Hepatocyte (in vitro differentiated cells): ENCODE data around the gene GALNT1.

ENCODE experiments used
- EZH2phosphoT487 ChIP-seq: fragments of 200-600 bp; sonication (generic); IDR thresholded peaks from one replicate; pipeline ENCODE4 v1.6.1; 2018; ENCODE audit warnings: antibody characterized with exemption, mild to moderate bottlenecking, low read depth, moderate library complexity; ENCODE audit not compliant: unreplicated experiment, severe bottlenecking
- TF ChIP-seq, protein P1 (sequence below): fragments of 200-600 bp; sonication (generic); IDR thresholded peaks from 2 replicates; pipeline ENCODE4 v1.5.1; 2016; ENCODE audit warnings: antibody characterized with exemption, mild to moderate bottlenecking; ENCODE audit not compliant: poor library complexity

DNA sequence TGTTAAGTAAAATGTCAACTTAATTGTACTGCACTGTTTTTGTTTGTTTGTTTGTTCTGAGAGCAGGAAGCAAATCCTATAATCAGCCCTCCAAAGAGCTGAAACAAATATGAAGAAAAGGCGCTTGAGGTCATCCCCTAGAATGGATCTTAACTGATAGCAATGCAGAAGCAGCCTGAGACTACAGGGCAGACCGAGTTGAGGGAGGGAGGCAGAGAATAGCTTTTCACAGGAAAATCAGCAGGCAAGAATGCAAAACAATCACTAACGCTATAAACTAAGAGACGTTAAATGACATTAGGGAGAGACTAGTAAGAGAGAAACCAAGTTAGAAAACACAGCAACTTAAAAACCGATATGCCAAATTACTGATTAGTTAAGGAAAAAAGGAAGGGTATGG lies 37.2 kb downstream of the GALNT1 start:
- TF ChIP-seq EZH2phosphoT487, result no peak
- TF ChIP-seq, protein P1, sequence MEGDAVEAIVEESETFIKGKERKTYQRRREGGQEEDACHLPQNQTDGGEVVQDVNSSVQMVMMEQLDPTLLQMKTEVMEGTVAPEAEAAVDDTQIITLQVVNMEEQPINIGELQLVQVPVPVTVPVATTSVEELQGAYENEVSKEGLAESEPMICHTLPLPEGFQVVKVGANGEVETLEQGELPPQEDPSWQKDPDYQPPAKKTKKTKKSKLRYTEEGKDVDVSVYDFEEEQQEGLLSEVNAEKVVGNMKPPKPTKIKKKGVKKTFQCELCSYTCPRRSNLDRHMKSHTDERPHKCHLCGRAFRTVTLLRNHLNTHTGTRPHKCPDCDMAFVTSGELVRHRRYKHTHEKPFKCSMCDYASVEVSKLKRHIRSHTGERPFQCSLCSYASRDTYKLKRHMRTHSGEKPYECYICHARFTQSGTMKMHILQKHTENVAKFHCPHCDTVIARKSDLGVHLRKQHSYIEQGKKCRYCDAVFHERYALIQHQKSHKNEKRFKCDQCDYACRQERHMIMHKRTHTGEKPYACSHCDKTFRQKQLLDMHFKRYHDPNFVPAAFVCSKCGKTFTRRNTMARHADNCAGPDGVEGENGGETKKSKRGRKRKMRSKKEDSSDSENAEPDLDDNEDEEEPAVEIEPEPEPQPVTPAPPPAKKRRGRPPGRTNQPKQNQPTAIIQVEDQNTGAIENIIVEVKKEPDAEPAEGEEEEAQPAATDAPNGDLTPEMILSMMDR, result no peak
